Eye (tissue), 1 donor: ENCODE measurements around the gene TMEM234.
"Not testable (repeated sequence)": the region's sequence is repeated elsewhere in the genome, so short reads cannot be mapped to it uniquely, and the experiment has no call there.

ENCODE experiments used
- DNase-seq: peaks from one replicate; pipeline ENCODE4 v3.0.0-alpha.2; 2015

The TMEM234 gene

GRCh38 chr1:32221980-32222755 lies at the start of gene TMEM234, which contains the start of gene EIF3I:
TSS of gene TMEM234 (minus strand) at chr1:32222353. CDS start at chr1:32222322, 31 bp downstream.
TSS of gene EIF3I (plus strand) at chr1:32222407. CDS start at chr1:32222442, 35 bp downstream.
- DNase-seq, result peak; percentile 98

DNA sequence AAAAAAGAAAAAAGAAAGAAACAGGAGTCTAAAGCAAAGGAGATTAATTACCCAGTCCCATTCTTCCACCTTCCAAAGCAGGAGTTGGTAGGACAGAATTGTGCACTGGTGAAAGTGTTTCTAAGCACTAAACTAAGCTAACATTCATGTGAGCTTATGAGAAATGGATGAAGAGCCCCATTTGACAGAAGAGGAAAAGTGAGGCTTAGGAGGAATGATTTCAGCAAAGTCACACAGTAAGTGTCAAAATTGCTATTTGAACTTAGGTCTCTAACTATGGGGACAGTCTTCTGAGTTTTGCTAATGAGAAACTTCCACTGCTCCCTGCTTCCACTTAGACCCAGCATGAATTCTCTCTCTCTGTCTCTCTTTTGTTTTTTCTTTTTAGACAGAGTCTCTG lies 47.6 kb upstream of the TMEM234 start:
- DNase-seq, result no peak

GRCh38 chr1:32266921-32267591 lies 44.9 kb upstream of the TMEM234 start:
- DNase-seq, result no peak

- DNase-seq, result no peak
Measured at GRCh38 chr1:32265846-32266245, 43.7 kb upstream of the TMEM234 start.

GRCh38 chr1:32263744-32264143 lies 41.6 kb upstream of the TMEM234 start:
- DNase-seq, result no peak

DNA sequence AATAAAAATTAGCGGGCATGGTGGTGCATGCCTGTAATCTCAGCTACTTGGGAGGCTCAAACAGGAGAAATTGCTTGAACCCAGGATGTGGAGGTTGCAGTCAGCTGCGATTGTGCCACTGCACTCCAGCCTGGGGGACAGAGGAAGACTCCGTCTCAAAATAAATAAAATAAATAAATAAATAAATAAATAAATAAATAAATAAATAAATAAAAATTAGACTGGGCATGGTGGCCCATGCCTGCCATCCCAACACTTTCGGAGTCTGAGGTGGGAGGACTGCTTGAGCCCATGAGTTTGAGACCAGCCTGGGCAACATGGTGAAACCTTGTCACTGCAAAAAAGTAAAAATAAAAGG lies 41.1 kb upstream of the TMEM234 start:
- DNase-seq, result not testable (repeated sequence)

- DNase-seq, result no peak
Measured at GRCh38 chr1:32257227-32257508, 35.0 kb upstream of the TMEM234 start.

DNA sequence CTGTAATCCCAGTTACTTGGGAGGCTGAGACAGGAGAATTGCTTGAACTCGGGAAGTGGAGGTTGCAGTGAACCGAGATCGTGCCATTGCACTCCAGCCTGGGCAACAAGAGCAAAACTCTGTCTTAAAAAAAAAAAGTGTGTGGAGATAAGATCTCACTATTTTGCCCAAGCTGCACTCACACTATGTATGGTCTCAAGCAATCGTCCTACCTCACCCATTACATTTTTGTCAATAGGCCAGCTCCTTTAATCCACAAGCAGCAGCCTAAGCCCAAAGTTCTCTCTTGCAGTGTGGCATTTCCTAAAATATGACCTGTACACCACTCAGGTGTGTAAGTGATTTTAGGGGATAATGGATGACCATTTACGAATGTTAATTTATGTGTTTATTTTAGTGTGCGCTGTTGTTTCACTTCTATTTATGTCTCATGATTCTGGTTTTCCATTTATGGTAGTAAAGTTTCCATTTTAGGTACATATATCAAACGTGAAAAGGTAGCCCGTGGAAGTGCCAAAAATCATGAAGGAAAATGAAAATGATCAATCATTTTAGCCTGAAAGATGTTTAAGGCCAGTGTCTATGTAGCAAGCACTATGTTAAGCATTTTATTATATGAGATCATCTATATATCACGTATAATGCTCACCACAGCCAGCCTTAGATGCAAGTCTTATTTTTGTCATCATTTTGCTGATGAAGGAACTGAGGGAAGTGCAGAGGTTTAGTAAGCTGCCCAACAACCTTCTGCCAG lies 34.5 kb upstream of the TMEM234 start:
- no peak for DNase-seq

GRCh38 chr1:32255072-32256071 lies 33.2 kb upstream of the TMEM234 start:
- DNase-seq, result no peak

DNA sequence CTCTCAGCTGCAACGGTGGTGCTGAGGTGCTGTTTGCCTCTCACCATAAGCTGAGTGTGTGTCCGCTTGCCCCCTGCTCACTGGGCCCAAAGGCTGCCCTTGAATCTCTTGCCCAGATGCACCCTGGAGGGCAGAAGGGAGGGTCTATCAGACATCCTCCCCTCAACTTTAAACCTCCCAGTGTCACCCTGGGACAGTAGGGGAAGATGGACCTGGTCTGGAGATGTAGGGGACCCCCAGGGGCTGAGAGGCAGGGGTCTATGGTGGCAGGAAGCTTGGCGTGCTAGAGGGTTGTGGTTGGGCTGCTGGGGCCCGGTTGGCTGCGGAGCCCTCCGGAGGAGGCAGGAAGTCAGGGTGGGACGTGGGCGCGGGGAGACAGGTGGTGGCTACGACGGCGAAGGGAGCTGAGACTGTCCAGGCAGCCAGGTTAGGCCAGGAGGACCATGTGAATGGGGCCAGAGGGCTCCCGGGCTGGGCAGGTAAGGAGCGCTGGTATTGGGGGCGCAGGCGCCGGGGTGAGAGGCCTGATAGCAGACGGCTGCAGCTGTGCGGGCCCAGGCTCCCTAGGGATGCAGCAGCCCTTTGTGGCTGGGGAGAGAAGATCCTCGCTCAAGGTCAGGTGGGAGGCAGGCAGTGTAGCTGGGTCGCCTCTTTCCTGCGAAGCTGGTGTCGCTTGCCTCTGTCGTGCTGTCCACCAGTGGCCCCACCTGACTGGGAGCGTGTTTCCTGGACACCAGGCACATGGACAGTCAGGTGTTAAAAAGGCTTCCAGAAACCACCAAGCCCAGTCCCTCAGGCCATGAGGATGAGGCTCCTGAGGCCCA lies 29.0 kb upstream of the TMEM234 start, which contains the start of gene LCK:
TSS of gene LCK (plus strand) at position 373 of the 824 bp plus-strand sequence. CDS start 23,065 bp downstream, outside the sequence.
- DNase-seq, result no peak

DNA sequence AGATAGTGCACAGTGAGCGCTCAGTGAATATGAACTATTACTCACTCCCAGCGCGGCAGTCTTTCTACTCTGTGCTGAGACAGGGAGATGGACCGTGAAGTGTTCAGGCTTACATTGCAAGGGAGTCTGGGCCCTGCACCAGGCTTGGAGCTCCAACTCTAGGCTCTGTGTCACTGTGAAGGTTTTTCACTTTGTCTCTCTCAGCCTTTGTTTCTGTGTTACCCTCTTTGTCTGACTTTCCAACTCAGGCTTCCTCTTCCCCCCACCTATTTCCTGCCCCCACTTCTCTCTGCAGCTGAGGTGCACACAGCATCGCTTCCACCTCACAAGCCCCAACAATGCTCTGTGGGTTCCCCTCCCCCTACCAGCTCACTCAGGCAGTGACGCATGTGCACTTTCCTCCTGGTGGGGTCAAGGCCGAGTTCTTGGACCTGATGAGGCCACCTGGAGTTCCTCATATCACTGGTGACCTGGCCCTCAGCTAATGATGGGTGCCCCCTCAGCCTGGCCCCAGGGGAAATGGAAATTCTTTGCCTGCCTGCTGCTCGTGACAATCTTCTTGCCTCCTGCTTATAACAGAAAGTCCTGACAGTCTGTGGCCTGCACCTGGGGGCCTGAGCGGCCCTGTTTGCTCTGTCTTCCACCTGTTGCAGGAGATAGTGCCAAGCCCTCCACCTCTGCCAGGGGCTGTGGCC lies 27.8 kb upstream of the TMEM234 start:
- DNase-seq, result peak; percentile 78

GRCh38 chr1:32247983-32248889 lies 26.1 kb upstream of the TMEM234 start:
- peak; percentile 87 for DNase-seq

GRCh38 chr1:32247452-32247851 lies 25.3 kb upstream of the TMEM234 start:
- DNase-seq, result no peak

DNA sequence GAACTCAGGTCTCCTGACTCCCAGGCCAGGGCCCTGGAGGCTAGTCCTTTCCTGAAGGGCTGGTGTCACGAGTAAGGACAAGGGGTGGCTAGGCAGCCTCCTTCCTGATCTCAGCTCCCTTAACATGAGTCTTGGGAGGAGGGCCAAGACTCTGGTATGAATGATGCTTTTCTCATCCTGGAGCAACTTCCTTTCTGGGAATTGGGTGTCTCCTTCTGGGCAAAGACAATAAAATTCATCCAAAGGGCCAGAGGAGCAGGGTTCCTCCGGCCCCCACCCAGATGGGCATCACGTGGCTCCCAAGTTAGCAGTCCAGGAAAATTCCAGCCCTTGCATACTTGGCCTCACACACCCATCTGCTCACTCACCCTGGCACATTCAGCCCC lies 24.7 kb upstream of the TMEM234 start, which contains the start of gene FAM167B:
TSS of gene FAM167B (plus strand) at position 335 of the 386 bp plus-strand sequence. CDS start 200 bp downstream, outside the sequence.
- no peak for DNase-seq

DNA sequence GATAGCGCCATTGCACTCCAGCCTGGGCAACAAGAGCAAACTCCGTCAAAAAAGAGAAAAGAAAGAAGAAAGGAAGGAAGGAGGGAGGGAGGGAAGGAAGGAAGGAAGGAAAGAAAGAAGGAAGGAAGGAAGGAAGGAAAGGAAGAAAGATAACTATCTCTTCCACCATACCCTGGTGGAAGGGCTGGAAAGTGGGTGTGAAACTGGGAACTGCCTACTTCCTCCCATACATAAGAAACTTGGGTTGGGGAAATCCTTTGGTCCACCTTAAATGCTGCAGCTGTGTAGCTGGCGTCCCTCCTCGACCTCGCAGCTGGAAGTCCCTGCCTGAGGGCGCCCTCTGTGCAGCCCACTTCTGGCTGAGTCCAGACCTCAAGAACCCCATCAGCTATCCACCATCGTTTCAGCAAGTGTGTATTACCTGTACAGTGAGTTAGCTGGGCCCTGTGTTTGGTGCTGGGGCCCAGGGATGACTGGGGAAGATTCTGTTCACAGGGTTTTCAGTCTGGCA lies 20.2 kb upstream of the TMEM234 start:
- peak; percentile 65 for DNase-seq

- DNase-seq, result peak; percentile 87
Measured at GRCh38 chr1:32241001-32241763, 19.0 kb upstream of the TMEM234 start.

DNA sequence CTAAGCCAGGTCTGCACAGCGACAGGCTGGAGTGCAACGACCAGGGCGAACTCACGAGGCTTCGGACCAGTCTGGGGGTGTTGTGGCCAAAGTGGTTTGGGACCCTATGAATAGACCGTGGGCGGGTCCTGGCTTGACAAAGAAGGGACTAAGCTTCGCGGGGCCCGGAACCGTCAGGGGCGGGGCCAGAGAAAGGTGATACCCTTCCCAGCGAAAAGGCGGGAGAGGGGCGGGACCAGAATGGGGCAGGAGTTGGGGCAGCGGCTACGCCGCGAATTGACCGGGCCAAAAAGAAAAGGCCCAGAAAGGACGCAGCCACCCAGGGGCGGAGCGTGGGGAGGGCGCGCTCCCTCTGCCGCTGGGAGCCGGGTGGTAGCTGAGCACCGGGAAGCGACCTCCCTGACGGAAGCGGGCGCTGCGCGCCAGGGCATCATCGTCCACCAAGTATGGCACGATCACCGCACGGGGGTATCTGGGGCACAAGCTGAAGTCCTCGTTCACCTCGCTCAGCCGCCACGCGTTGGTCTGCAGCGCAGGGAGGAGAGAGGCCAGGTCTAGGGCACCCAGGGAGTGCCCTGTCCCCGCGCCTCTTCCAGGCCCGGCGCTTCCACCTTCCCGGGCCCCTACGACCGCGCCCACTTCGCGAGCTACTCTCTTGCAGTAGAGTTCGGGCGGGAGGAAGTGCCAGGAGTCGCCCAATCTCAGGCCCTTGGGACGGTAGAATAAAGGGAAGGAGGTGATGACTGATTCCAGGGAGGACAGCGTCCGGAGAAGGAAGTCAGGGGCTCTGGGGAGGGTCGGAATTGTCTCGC lies 18.2 kb upstream of the TMEM234 start:
- peak; percentile 90 for DNase-seq

DNA sequence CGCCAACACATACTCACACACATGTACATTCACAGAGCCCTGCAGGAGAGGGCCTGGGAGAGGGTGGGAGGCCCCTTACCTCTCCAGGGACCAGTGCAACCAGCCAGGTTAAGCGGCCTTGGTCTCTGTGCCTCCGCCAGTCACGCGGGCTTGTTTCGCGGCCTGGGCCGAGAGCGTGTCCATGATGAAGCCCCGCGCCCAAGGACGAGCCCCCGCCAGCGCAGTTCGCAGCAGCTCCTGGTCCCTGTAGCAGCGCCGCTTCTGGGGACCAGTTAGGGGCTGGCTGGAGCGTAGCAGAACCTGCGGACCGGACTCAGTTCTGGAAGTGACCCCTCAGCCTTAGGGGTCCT lies 17.6 kb upstream of the TMEM234 start:
- DNase-seq, result no peak
